HepG2 (cell line): ENCODE data around the gene EGR2. TPM values are rescaled to one million over a fixed set of nuclear protein-coding genes. Genes with fewer than 3 reads are reported as not detected.
A peak's percentile ranks its signal among the peaks of the same experiment; 100 is the strongest.

Experiments used
- CREB1 ChIP-seq, 2 experiments: fragments of 450-650 bp in 1 of 2; IDR thresholded peaks; 2 replicates each; pipeline ENCODE4 v1.6.1; 2016 to 2017; ENCODE audit warnings: control low read depth in 1 of 2, mild to moderate bottlenecking in 1 of 2, missing compliant biosample characterization in 1 of 2, missing genetic modification characterization in 1 of 2
- DMAP1 ChIP-seq: IDR thresholded peaks from 2 replicates; pipeline ENCODE4 v1.6.1; 2016
- GABPB1 ChIP-seq: IDR thresholded peaks from 2 replicates; pipeline ENCODE4 v1.6.1; 2016; ENCODE audit warnings: mild to moderate bottlenecking, missing genetic modification reagents, moderate library complexity, missing compliant biosample characterization
- GTF3A ChIP-seq: sonication (generic); formaldehyde crosslinking; conservative IDR thresholded peaks from 2 replicates; pipeline ENCODE4 v1.4.0; 2020; ENCODE audit warnings: mild to moderate bottlenecking, missing genetic modification reagents
- HDAC2 ChIP-seq: sonication (generic); formaldehyde crosslinking; IDR thresholded peaks from 2 replicates; pipeline ENCODE4 v1.4.0; 2020; ENCODE audit warnings: missing genetic modification reagents
- JUND ChIP-seq: sonication (generic); formaldehyde crosslinking; IDR thresholded peaks from 2 replicates; pipeline ENCODE4 v1.8.0; 2022; ENCODE audit warnings: mild to moderate bottlenecking, missing genetic modification reagents
- KDM3A ChIP-seq: IDR thresholded peaks from 2 replicates; pipeline ENCODE4 v1.6.1; 2018; ENCODE audit warnings: low read depth, missing compliant biosample characterization
- MTA1 ChIP-seq: sonication (generic); formaldehyde crosslinking; IDR thresholded peaks from 2 replicates; pipeline ENCODE4 v1.4.0; 2020; ENCODE audit warnings: missing genetic modification reagents, mild to moderate bottlenecking, borderline replicate concordance
- NAIF1 ChIP-seq: sonication (generic); formaldehyde crosslinking; IDR thresholded peaks from 2 replicates; pipeline ENCODE4 v1.5.0; 2020; ENCODE audit warnings: mild to moderate bottlenecking, missing genetic modification reagents, borderline replicate concordance
- RBFOX2 ChIP-seq: fragments of 200-400 bp; formaldehyde crosslinking; IDR thresholded peaks from 2 replicates; pipeline ENCODE4 v1.6.1; 2017; ENCODE audit warnings: low read depth, mild to moderate bottlenecking, low read length
- SPEN ChIP-seq: sonication (generic); formaldehyde crosslinking; IDR thresholded peaks from 2 replicates; pipeline ENCODE4 v1.5.1; 2020; ENCODE audit warnings: low read depth, mild to moderate bottlenecking, missing genetic modification reagents
- ZBTB21 ChIP-seq: sonication (generic); formaldehyde crosslinking; IDR thresholded peaks from 2 replicates; pipeline ENCODE4 v1.4.0; 2020; ENCODE audit warnings: missing genetic modification reagents
- ZNF317 ChIP-seq: sonication (generic); formaldehyde crosslinking; IDR thresholded peaks from 2 replicates; pipeline ENCODE4 v1.5.0; 2020; ENCODE audit warnings: mild to moderate bottlenecking, missing genetic modification reagents
- ZNF570 ChIP-seq: sonication (generic); formaldehyde crosslinking; IDR thresholded peaks from 2 replicates; pipeline ENCODE4 v1.4.0; 2020; ENCODE audit warnings: mild to moderate bottlenecking, missing genetic modification reagents, borderline replicate concordance
- ZNF772 ChIP-seq: sonication (generic); formaldehyde crosslinking; IDR thresholded peaks from 2 replicates; pipeline ENCODE4 v1.5.0; 2020; ENCODE audit warnings: mild to moderate bottlenecking, missing genetic modification reagents
- ZNF788 ChIP-seq: sonication (generic); formaldehyde crosslinking; IDR thresholded peaks from 2 replicates; pipeline ENCODE4 v1.5.0; 2020; ENCODE audit warnings: mild to moderate bottlenecking, missing genetic modification reagents, borderline replicate concordance
- ZSCAN21 ChIP-seq: sonication (generic); formaldehyde crosslinking; IDR thresholded peaks from 2 replicates; pipeline ENCODE4 v1.8.0; 2022; ENCODE audit warnings: mild to moderate bottlenecking, missing genetic modification reagents, moderate library complexity, borderline replicate concordance
- ZSCAN9 ChIP-seq: IDR thresholded peaks from 2 replicates; pipeline ENCODE4 v1.6.1; 2016; ENCODE audit warnings: borderline replicate concordance
- polyA plus RNA-seq, 8 experiments: library from polyadenylated mRNA; depleted of rRNA in 3 of 8; stranded (reverse) in 7 of 8; unstranded in 1 of 8; fragments of >200 nt; fragmentation: Illumina TruSeq in 4 of 8; extraction: Trizol in 4 of 8; gene quantifications; 2 replicates each; pipeline versions ENCODE4 v1.2.1 to v1.2.3, GENCODE V29; 2011 to 2016; ENCODE audit warnings: low read depth in 4 of 8, missing spikeins in 1 of 8, mixed read lengths in 1 of 8; ENCODE audit not compliant: insufficient read depth in 1 of 8
- total RNA-seq, 5 experiments: library from RNA; depleted of rRNA; stranded (reverse); fragments of >200 nt; fragmentation: Illumina TruSeq; extraction: Trizol; gene quantifications; 2 replicates each; pipeline ENCODE4 v1.2.3, GENCODE V29; 2016; ENCODE audit warnings: low read depth in 1 of 5
- TF ChIP-seq, protein P1 (sequence below): sonication (generic); formaldehyde crosslinking; IDR thresholded peaks from 2 replicates; pipeline ENCODE4 v1.5.1; 2020; ENCODE audit warnings: missing genetic modification reagents, mild to moderate bottlenecking, borderline replicate concordance
- TF ChIP-seq, protein P2 (sequence below): sonication (generic); formaldehyde crosslinking; IDR thresholded peaks from 2 replicates; pipeline ENCODE4 v1.5.1; 2020; ENCODE audit warnings: missing genetic modification reagents, mild to moderate bottlenecking, borderline replicate concordance
- TF ChIP-seq, protein P3 (sequence below): IDR thresholded peaks from 2 replicates; pipeline ENCODE4 v1.6.1; 2016
- TF ChIP-seq, protein P4 (sequence below): sonication (generic); formaldehyde crosslinking; IDR thresholded peaks from 2 replicates; pipeline ENCODE4 v1.4.0; 2020; ENCODE audit warnings: missing genetic modification reagents
- TF ChIP-seq, protein P5 (sequence below): IDR thresholded peaks from 2 replicates; pipeline ENCODE4 v1.6.1; 2016; ENCODE audit warnings: missing genetic modification reagents, missing compliant biosample characterization
- TF ChIP-seq, protein P6 (sequence below): sonication (generic); formaldehyde crosslinking; IDR thresholded peaks from 2 replicates; pipeline ENCODE4 v1.5.0; 2020; ENCODE audit warnings: missing genetic modification reagents, mild to moderate bottlenecking, borderline replicate concordance

Gene EGR2
- total and polyA plus RNA-seq, 2 of the 13 experiments (the other 11 are each of a cell fraction or from before 2014, with no cell fraction given): 0.11 to 0.15 TPM

DNA sequence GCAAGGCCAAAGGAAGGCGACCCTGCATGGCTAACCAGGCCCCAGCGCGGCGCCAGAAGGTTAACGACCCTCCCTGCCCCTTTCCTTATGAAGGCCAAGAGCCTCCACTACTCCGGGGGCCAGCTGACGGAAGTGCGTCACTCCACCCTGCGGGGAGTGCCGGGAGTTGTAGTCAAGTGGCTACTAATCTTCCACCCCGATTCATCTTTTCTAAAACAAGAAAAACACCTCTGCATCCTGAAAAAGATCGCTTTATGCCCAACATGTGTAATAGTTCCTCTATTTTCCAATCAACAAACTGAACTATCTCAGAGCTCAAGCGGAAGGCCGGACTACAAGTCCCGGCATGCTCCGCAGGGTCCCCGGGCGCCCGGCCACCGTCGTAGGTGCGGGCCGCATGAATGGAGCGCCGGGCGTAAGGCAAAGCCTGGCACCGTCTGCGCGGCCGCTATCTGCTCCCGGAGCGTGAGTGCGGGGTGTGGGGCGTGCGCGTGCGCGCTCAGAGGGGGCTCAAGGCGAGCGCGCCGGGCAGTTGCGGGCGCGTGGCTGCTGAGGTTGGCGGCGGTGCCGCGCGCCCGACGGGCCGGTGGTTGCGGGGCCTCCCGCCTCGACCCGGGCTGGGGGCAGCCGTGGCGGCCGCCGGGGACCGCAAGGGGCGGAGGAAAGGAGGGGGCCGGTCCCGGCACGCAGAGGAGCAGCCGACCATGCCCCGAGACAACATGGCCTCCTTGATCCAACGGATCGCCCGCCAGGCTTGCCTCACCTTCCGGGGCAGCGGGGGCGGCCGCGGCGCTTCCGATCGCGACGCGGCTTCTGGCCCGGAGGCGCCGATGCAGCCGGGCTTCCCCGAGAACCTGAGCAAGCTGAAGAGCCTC lies 11.6 kb downstream of the EGR2 start, which contains the start of gene ADO (continued):
- TF ChIP-seq, protein P1, sequence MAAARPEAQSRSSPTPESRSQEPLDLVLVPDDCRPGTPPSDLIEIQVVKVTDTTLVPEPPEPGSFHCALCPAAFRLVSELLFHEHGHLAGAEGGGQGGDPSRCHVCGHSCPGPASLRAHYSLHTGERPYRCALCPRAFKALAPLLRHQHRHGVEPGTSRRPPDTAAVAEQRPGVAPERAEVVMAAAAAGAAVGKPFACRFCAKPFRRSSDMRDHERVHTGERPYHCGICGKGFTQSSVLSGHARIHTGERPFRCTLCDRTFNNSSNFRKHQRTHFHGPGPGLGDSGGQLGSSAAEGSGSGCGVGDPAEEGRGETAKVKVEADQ (CRISPR knock-in tag): peak; percentile 62; the same call in 1 of the 2 replicates
- peak; percentile 89 for TF ChIP-seq CREB1 (IDR thresholded peaks at IDR 0.05)
- TF ChIP-seq CREB1 (CRISPR knock-in tag; IDR thresholded peaks at IDR 0.05): peak; percentile 99
- peak; percentile 81 for TF ChIP-seq RBFOX2
- TF ChIP-seq, protein P2, sequence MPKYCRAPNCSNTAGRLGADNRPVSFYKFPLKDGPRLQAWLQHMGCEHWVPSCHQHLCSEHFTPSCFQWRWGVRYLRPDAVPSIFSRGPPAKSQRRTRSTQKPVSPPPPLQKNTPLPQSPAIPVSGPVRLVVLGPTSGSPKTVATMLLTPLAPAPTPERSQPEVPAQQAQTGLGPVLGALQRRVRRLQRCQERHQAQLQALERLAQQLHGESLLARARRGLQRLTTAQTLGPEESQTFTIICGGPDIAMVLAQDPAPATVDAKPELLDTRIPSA (CRISPR knock-in tag): 0 out of 2 replicates have a peak, but pooled peaks have one; percentile 66
- TF ChIP-seq ZBTB21 (CRISPR knock-in tag): peak; percentile 53; the same call in 1 of the 2 replicates
- TF ChIP-seq JUND (CRISPR knock-in tag): no peak
- no peak for TF ChIP-seq ZNF570 (CRISPR knock-in tag)
- TF ChIP-seq, protein P3, sequence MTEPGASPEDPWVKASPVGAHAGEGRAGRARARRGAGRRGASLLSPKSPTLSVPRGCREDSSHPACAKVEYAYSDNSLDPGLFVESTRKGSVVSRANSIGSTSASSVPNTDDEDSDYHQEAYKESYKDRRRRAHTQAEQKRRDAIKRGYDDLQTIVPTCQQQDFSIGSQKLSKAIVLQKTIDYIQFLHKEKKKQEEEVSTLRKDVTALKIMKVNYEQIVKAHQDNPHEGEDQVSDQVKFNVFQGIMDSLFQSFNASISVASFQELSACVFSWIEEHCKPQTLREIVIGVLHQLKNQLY (CRISPR knock-in tag): 0 out of 2 replicates have a peak, but pooled peaks have one; percentile 35
- TF ChIP-seq KDM3A (CRISPR knock-in tag): peak; percentile 51; the same call in 1 of the 2 replicates
- TF ChIP-seq ZSCAN9: peak; percentile 32; the same call in 1 of the 2 replicates
- TF ChIP-seq, protein P4, sequence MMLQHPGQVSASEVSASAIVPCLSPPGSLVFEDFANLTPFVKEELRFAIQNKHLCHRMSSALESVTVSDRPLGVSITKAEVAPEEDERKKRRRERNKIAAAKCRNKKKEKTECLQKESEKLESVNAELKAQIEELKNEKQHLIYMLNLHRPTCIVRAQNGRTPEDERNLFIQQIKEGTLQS (CRISPR knock-in tag): peak; percentile 4; the same call in 1 of the 2 replicates
- peak; percentile 52; the same call in 1 of the 2 replicates for TF ChIP-seq ZNF788 (CRISPR knock-in tag)
- peak; percentile 67 for TF ChIP-seq DMAP1 (CRISPR knock-in tag)
- peak; percentile 60 for TF ChIP-seq SPEN
- TF ChIP-seq, protein P5, sequence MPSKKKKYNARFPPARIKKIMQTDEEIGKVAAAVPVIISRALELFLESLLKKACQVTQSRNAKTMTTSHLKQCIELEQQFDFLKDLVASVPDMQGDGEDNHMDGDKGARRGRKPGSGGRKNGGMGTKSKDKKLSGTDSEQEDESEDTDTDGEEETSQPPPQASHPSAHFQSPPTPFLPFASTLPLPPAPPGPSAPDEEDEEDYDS (CRISPR knock-in tag): peak; percentile 54; the same call in 1 of the 2 replicates
- TF ChIP-seq, protein P6, sequence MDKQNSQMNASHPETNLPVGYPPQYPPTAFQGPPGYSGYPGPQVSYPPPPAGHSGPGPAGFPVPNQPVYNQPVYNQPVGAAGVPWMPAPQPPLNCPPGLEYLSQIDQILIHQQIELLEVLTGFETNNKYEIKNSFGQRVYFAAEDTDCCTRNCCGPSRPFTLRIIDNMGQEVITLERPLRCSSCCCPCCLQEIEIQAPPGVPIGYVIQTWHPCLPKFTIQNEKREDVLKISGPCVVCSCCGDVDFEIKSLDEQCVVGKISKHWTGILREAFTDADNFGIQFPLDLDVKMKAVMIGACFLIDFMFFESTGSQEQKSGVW (CRISPR knock-in tag): 0 out of 2 replicates have a peak, but pooled peaks have one; percentile 45
- TF ChIP-seq ZNF317 (CRISPR knock-in tag): peak; percentile 88
- TF ChIP-seq NAIF1: peak; percentile 92
- TF ChIP-seq ZNF772 (CRISPR knock-in tag): peak; percentile 20; the same call in 1 of the 2 replicates
- peak; percentile 18; the same call in 1 of the 2 replicates for TF ChIP-seq HDAC2 (CRISPR knock-in tag)
- peak; percentile 63; the same call in 1 of the 2 replicates for TF ChIP-seq ZSCAN21 (CRISPR knock-in tag)
- TF ChIP-seq GABPB1 (CRISPR knock-in tag): peak; percentile 96
- 0 out of 2 replicates have a peak, but pooled peaks have one; percentile 1 for TF ChIP-seq MTA1 (CRISPR knock-in tag)
- no peak for TF ChIP-seq GTF3A (CRISPR knock-in tag)
